B cell (primary cell): ENCODE results near the gene CDCA8.

Experiments
- EZH2 ChIP-seq: IDR thresholded peaks from 2 replicates; pipeline ENCODE4 v1.6.1; 2012; ENCODE audit warnings: borderline replicate concordance, low read depth, mild to moderate bottlenecking, moderate library complexity, low read length; ENCODE audit not compliant: insufficient read depth, poor library complexity, severe bottlenecking
- TF ChIP-seq, protein P1 (sequence below): fragments of 200-600 bp; IDR thresholded peaks from one replicate; pipeline ENCODE4 v1.8.0; 2022; ENCODE audit warnings: antibody characterized with exemption, mild to moderate bottlenecking

GRCh38 chr1:37701051-37701450 is 8.7 kb downstream of the CDCA8 start:
- TF ChIP-seq, protein P1, sequence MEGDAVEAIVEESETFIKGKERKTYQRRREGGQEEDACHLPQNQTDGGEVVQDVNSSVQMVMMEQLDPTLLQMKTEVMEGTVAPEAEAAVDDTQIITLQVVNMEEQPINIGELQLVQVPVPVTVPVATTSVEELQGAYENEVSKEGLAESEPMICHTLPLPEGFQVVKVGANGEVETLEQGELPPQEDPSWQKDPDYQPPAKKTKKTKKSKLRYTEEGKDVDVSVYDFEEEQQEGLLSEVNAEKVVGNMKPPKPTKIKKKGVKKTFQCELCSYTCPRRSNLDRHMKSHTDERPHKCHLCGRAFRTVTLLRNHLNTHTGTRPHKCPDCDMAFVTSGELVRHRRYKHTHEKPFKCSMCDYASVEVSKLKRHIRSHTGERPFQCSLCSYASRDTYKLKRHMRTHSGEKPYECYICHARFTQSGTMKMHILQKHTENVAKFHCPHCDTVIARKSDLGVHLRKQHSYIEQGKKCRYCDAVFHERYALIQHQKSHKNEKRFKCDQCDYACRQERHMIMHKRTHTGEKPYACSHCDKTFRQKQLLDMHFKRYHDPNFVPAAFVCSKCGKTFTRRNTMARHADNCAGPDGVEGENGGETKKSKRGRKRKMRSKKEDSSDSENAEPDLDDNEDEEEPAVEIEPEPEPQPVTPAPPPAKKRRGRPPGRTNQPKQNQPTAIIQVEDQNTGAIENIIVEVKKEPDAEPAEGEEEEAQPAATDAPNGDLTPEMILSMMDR, result no peak
- no peak for TF ChIP-seq EZH2
